ENCODE measurements around the gene ADH7.
A peak's percentile ranks its signal among the peaks of the same experiment; 100 is the strongest.

ADH7 gene

DNA sequence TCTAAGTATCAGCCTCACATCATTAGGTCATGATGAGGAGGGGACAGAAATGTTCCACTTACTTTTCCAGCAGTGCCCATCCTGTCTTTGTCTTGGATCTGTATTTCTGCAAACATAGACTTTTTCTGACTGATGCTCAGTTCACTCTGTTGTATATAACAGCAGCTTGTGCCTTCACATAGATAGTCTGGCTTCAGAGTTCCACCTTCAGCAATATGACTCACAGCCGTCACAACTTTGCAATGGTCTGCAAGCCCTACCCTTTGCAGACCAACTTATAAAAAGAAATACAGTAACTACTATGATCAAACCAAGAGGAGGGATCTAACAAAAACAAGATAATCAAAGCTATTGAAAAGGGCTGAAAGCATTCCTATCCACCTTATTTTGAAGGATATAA, at the start of gene ADH7:
TSS of gene ADH7 (minus strand) at position 189 of the 400 bp plus-strand sequence. CDS start at position 80, 109 bp downstream.
- DNase-seq, result no peak

DNA sequence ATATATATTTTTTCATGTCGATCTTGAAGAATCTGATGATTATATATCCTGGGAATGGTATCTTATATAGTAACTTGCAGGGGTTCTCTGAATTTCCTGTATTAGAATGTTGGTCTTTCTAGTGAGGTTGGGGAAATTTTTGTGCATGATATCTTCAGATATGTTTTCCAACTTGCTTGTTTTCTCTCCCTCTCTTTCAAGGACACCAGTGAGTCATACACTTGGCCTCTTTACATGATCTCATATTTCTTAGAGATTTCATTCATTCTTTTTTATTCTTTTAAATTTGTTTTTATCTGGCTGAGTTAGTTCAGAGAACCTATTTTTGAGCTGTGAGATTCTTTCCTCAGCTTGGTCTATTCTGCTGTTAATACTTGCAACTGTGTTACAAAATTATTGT, 48.5 kb upstream of the ADH7 start:
- DNase-seq, result no peak

DNA sequence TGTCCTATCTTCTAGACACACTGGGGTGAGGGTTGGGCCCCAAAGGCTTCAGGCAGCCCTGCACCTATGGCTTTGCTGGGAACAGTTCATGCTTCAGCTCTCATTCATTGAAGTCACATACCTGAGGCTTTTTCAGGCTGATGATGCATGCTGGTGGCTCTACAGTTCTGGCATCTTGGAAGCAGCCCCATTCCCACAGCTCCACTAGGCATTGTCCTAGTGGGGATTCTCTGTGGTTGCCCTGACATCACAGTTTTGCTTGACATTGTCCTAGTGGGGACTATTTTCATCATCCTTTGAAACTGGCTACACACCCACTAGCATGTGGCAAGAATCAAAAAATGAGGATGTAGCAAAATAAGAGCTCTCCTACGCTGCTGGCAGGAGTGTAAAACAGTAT, 38.0 kb upstream of the ADH7 start:
- DNase-seq, result no peak

DNA sequence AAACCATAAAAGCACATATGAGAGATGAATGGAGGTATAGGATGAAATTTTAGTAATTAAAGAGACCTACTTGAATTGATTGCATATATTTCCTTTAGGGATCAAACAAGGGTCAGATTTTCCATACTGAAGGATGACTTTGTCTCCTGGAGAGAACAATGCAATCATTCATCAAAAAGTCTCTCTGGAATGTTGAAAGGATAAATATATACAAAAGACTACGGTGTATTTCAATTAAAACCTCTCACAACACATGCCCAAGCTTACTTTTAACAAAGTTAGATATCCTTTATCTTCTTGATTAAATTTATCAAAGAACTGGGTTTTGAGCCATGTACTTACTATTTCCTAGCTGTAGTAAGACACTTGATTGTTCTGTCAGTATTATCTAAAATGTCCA, 36.8 kb upstream of the ADH7 start:
- DNase-seq, result no peak

DNA sequence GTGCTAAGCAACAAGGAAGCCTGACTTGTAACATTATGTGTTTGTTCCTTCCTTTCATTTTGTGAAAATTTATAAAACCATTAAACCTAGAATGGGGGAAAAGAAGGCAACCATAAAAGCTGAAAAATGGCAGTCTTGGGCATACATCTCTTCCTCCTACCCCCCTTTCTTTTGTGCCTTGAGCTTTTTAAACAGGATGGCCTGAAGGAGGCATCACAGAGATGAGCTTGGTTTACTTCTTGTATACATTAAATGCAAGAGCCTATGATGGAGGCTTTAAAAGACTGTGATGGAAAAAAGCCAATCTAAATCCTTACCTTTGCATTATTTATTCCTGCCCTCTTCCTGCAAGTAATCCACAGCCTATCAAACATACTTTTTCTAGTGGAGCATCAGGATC, 36.2 kb upstream of the ADH7 start:
- no peak for DNase-seq

DNA sequence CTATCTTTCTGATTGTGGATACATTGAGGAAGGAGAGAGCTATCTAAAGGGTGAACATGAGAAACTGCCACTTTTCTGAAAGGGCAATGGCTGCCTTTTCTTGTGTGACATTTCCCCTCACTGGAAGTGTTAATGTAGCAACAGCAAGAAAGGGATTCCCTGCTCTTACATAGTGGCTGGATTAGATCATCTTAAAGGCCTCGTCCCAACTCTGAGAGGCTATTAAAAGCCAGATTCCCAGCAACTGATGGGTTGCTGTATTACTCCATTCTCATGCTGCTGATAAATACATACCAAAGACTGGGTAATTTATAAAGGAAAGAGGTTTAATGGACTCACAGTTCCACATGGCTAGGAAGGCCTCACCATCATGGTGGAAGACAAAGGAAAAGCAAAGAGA, 33.7 kb upstream of the ADH7 start:
- DNase-seq, result no peak

DNA sequence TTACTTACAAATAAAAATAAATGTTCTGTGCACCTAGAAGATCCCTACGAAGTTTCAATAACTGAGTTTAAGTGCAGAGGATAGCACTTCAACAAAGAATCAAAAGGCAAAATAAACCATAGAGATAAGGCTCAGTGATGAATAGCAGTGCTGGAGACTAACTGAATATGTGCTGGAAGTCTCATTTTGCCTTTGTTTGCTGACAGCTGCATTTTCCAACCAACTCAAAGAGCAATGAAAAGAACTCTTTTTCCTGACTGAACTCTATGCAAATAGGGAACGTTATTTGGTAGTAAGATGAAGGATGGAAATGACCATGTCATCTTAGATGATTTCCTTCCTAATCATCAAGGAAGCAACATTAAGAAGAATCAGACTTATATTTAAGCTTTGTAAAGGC, 32.7 kb upstream of the ADH7 start:
- DNase-seq, result peak in 1 of 51 donors; percentile 32

DNA sequence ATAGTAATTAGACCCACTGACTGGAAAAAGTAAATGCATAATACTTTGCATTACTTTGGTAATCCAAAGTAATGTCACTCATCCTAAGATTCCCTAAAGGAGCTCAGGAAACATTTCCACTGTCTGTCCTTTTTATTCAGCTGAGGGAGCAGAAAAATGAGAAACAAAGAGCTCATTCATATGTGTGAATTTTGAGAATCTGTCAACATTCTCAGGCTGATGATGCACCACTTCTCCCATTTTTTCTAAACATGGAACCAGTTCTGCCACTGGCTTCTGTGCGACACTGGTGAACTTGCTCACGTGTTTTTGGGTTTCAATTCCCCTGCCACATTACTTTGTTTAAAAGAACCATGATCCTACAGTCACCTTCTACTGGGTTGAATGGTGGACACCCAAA, 28.4 kb upstream of the ADH7 start:
- DNase-seq, result no peak

DNA sequence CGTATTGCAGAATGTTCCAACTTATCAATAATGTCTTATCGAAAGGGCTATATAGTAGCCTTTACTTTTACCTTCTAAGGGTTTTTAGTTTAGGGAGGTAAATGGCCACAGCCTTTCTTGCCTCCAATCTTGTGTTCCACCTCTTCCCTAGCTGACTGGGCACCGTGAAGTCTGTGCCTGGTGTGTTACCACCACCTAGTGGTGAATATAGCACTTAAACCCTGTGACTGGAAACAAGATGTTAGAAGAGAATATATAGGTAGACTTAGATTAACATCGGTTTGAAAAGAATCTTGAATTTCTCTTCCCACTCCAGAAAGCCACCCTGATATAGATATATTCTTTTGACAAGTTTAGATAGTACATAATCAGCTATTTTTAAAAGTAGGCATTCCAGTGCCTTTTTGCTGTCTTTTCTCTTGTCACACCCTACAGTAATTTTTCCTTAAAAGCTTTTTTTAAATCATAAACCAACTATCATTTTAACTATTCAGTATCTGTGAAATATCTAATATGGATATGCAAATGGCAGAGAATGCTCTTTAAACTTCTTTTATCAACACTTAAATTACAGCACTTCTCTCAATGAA, 27.8 kb upstream of the ADH7 start:
- peak in 37 of 51 donors; percentile 0 to 71 (median 15) for DNase-seq

DNA sequence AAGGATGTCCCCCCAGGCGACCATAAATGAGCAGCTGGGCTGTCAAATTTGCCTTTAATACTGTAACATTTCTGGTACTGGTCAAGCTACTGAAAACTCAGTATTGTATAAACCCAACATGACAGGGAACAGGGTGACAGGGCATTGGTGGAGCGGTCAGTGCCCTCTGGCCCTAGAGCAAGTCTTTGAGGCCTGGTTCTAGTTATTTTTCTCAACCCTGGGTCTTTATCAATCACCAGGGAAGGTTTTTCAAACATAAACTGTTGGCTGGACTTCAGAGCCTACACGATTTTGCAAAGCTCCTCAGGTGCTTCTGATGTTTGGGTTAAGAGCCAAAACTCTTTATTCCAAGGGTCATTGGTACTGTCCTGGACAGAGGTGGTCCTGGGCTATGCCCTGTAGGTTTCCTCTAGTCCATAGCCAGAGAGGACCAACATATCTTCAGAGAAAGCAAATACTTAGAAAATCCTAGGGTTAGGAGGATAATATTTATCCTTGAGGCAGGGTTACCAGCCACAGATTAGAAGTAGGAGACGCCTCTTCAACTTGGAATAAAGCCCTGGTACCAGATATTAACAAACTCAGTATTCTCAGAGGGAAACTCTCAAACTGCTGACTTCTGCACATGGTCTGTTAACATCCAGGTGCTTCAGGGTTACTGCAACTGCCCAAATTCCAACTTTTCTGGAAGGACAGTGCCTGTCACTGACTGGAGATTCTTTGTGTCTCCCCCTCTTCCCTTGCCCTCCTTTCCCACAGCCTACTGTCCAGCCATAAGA, 26.7 kb upstream of the ADH7 start:
- no peak for DNase-seq

DNA sequence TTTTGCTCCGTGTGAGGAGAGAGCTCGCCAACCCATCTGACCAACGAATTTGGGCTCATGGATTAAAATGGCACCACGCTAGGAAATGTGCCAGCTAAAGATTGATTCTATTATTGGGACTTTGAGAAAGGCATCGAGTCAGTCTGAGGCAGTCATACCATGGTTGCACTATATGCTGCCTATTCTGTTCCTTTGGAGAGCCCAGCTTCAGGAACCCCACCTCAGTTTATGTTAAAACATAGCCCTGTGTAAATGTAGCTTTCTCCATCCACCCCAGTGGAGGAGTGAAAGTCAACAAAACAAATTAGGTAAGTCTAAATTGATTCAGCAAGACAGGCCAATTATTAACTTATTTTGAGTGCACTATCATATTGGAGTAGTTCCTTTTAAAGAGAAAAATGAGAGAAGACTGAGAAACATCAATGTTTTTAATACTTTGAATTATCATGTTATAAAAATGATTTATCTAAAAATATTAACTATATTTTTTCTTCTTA, 24.5 kb upstream of the ADH7 start:
- no peak for DNase-seq

DNA sequence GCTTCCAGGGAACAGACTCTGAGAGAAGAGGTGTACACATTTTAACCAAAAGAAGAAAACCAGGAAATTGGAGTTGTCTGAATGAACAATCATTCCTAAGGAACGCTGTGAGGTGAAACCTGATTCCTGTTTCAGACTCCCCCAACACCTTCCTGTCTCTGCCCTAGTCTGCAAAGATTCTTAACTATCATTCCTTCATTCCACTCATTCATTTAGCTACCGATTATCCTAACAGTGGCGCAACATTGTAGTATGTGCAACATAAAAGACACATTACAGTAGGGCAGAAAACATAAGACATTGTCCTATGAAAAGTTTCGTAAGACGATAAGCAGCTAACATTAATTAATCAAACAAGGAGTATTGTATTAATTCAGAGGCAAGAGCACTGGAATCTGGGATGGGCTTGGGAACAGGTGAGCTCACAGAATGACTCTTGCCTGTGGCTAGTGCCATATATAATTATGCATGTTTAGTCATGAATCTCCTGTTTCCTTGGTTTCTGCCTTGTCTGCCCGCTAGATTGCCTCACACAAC, 23.8 kb upstream of the ADH7 start:
- no peak for DNase-seq

DNA sequence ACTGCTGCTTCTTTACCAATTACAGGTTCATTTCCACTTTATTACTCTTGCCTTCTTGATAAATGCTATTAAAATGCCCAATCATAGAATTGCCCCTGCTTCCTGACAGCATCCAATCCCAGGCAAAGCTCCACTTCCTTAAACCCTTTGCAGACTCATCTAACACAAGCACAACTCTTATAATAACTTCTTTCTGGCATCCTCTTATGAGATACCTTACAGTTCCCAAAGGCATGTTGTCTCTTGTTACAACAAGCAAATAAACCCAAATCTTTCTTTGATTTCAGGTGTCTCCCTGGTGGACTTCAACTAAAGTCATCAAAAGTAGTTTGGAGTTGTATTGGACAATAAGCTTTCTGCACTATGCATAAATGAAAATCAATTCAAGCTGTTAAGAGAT, 22.5 kb upstream of the ADH7 start:
- DNase-seq, result no peak

DNA sequence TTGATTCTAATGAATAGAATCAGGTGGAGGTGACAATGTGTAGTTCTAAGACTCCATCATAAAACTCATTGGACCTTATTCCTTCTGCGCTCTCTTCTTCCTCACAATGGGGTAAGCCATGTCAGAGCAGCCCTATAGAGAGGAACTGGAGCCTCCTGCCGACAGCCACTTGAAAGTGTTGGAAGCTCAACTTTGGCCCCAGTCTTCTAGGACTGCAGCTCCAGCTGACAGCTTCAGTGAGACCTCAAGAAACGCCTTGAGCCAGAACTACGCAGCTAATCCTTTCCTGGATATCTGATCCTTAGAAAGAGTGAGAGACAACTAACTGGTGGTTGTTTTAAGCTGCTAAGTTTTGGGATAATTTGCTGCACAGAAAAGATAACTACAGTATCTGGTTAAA, 22.1 kb upstream of the ADH7 start:
- DNase-seq, result no peak

DNA sequence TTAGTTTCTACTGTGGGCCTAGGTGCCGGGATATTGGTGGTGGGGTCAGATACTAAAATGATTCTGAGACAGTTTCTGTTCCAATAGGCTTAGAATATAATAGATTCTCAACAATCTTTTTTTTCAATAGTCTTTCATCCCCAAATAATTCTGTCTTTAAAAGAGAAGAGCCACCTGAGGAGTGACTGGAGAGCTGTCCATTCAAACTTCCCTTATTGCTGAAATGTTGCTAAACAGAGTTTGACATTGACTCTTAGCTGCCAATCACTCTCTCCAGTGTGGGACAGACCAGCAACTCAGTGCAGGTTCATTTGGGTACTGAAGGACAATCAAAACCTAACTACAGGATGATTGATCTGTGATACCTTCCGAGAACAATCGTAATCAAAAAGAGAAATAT, 12.4 kb upstream of the ADH7 start:
- no peak for DNase-seq

DNA sequence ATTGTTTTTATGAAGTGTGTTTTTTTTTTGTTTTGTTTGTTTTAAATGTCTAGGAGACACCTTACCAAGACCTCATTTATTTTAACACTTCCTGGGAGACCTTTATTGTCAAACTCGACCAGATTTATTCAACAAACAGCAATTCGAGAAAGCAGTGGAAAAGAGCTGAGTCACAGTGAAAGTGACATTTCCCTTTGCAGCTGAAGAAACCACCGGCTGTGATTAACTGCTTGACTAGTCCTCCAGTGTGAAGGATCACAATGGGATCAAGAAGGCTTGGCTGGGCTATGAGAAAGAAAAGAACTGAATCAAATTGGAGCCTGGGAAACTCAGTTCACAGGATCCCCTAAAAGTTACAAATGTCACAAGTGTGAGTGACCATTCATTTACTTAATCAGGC, 11.9 kb upstream of the ADH7 start:
- DNase-seq, result peak in 4 of 51 donors; percentile 0 to 7 (median 0)

DNA sequence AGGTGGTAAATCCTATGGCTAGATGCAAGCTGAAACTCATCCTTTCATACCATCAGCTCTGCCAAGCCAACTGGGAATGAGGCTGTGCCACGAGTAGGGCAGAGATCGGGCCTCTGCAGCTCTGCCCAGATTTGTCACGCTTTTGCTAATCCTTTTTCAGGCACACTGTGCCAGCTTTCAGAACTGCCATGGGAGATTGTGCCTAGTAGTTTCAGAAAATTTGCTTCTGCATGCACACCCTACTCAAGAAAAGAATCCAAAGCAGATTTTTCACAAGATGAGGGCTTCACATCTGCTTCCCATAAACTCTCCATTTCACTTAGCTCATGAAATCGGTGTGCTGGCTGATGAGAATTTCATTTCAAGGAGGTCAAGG, 3.3 kb upstream of the ADH7 start:
- DNase-seq, result no peak

DNA sequence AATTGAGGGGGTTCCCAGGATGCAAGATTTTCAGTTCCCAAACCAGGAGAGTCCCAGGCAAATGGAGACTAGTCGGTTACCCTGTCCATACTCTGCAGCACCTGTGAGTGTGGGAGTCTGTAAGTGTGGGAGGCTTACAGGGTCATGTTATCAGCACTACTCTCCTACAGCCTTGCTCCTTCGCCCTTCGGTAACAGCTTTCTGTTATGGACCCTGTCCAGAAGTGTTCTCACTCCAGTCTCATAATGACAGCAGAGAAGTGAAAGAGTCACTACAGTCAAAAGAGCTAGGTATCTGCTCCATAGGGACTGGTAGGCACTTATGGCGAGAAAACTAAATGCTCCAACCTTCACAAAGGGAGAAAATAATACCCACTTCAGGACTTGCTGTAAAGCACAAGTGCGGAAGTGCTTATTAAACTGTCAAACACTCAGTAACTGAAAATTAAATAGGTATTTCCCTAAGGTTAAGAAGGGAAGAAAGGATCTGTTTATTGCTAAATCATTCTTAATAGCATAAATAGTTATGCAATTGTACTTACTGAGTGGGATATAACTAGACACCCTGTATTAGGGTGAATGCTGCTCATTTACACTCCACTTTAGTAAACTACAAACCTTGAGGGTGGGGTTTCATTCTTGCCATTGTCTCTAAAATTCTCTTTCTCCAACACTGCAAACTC, 2.7 kb upstream of the ADH7 start:
- DNase-seq, result no peak

DNA sequence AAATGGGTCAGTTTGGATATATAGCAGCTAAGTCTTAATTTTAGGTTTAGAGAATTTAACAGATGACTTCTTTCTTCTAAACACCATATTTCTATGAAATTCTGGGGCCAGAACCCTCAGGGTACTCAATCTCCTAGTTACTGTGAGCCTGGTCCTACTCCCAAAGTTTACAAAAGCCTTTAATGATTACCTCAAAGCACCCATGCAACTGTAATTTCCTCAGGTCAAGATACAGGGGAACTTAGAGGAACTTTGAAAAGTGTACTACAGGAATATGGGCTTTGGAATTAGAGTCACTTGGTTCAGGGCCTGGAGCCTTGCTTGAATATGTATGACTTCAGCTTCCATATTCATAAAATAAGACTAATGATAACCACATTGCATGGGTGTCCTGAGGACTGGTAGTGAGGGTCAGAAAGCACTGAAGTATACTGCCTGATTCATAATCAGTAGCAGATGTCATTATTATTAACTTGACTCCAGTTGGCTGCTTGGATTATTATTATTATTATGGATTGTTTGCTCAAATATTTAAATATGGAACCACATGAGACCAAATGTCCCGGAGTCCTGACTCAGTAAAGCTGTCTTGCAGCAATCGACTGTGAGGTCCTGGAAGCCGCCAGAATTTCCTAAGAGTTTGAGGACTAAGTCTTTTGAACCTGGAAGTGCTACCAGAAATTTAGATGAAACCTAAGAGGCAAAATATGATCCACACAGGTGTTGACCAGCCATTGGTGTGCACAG, 2.0 kb upstream of the ADH7 start:
- no peak for DNase-seq

DNA sequence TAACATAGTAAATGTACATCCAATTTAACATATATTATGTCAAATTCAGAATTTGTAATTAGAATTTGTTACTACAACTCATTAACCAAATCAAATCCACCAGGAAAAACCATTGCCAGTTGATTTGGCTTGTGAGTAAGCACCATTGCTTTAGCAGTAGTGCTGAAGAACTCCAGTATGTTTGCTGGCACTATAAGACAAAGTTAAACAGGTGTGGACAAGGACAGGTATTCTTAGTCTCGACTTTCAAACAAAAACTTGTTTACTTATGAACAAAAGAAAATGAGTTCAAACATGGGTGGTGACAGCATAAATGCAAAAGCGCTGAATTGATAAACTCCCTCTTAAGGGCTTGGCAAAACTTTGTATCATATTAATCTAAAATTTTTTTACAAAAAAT, 1.3 kb upstream of the ADH7 start:
- no peak for DNase-seq

DNA sequence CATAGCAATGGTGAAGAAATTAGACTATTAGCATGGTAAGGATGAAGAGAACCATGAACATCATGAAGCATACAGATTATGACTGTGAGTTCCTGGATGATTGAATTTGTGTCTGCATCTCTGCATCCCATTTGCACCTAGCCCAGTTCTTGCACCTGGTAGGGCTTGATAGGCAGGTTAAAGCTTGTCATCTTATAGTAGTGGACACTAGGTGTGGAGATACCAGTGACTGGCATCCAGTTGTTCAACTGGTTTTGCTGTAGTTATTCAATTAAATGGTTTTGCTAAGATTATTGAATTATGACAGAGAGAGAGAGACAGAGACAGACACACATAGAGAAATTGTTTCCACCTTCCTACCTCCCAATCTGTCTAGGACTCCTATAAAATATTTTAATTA, 5.0 kb downstream of the ADH7 start:
- DNase-seq, result no peak

DNA sequence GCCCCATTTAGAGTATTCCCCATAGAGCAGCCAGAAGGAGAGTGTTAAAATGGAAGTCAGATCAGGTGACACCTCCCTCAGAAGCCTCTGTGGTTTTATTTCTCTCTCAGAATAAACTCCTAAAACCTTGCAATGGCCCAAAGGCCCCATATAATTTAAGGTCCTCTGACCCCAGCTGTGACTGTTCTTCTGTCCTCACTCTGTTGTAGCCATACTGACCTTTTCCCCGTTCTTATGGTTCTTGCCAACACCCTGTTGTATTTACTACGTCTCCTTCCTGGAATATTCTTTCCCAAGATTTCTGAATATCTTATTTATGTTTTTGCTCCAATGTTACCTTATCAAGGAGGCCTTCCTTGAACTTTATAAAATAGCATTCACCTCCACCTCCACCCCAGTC, 18.0 kb downstream of the ADH7 start:
- DNase-seq, result no peak

All from hypothalamus (tissue), 51 donors.